Measurements from ENCODE around the gene ZNF578. TPM values are rescaled to one million over a fixed set of nuclear protein-coding genes. Genes with fewer than 3 reads are reported as not detected.
"Not testable (repeated sequence)": the region's sequence is repeated elsewhere in the genome, so short reads cannot be mapped to it uniquely, and the experiment has no call there.

ZNF578 gene
- total RNA-seq, 1 donor, result 1.3 TPM

- Histone ChIP-seq H3K4me3 (ENCODE audit: low read length) (no peak overlapping the region), H3K4me1 (ENCODE audit: insufficient read depth, low read length) (no peaks in the 10 kb centered on the region), H3K9me3 (ENCODE audit: low read depth, low read length) (peaks cover 9% of the 10 kb centered on the region), H3K27me3 (ENCODE audit: insufficient read depth, low read length) (no peaks in the 10 kb centered on the region)
Observed at GRCh38 chr19:52492201-52492993, 39.0 kb downstream of the ZNF578 start.

- Histone ChIP-seq H3K27me3 (ENCODE audit: insufficient read depth, low read length) (no peaks in the 10 kb centered on the region), H3K4me3 (ENCODE audit: low read length) (no peak overlapping the region), H3K9me3 (ENCODE audit: low read depth, low read length) (peaks cover 9% of the 10 kb centered on the region), H3K4me1 (ENCODE audit: insufficient read depth, low read length) (no peaks in the 10 kb centered on the region)
Observed at GRCh38 chr19:52492994-52493470, 39.7 kb downstream of the ZNF578 start.

GRCh38 chr19:52494518-52494917 lies 41.2 kb downstream of the ZNF578 start:
- Histone ChIP-seq H3K4me1 (ENCODE audit: insufficient read depth, low read length) (no peaks in the 10 kb centered on the region), H3K27me3 (ENCODE audit: insufficient read depth, low read length) (no peaks in the 10 kb centered on the region), H3K4me3 (ENCODE audit: low read length) (no peak overlapping the region), H3K9me3 (ENCODE audit: low read depth, low read length) (peaks cover 9% of the 10 kb centered on the region)

GRCh38 chr19:52498571-52498970 lies 45.2 kb downstream of the ZNF578 start:
- no peaks in the 10 kb centered on the region for H3K4me1 ChIP-seq (ENCODE audit: insufficient read depth, low read length)
- H3K4me3 ChIP-seq (ENCODE audit: low read length), result no peak overlapping the region
- H3K27me3 ChIP-seq (ENCODE audit: insufficient read depth, low read length), result no peaks in the 10 kb centered on the region
- H3K9me3 ChIP-seq (ENCODE audit: low read depth, low read length), result no peaks in the 10 kb centered on the region

- not testable (repeated sequence) for H3K9me3 ChIP-seq (ENCODE audit: low read depth, low read length); H3K4me3 ChIP-seq (ENCODE audit: low read length); H3K27me3 ChIP-seq (ENCODE audit: insufficient read depth, low read length); H3K4me1 ChIP-seq (ENCODE audit: insufficient read depth, low read length)
Observed at GRCh38 chr19:52500474-52500873, 47.1 kb downstream of the ZNF578 start.

GRCh38 chr19:52500991-52501390 lies 47.6 kb downstream of the ZNF578 start:
- not testable (repeated sequence) for H3K27me3 ChIP-seq (ENCODE audit: insufficient read depth, low read length); H3K9me3 ChIP-seq (ENCODE audit: low read depth, low read length); H3K4me3 ChIP-seq (ENCODE audit: low read length); H3K4me1 ChIP-seq (ENCODE audit: insufficient read depth, low read length)

- no peaks in the 10 kb centered on the region for H3K27me3 ChIP-seq (ENCODE audit: insufficient read depth, low read length)
- no peak overlapping the region for H3K4me3 ChIP-seq (ENCODE audit: low read length)
- peaks cover 13% of the 10 kb centered on the region for H3K9me3 ChIP-seq (ENCODE audit: low read depth, low read length)
- H3K4me1 ChIP-seq (ENCODE audit: insufficient read depth, low read length), result no peaks in the 10 kb centered on the region
Observed at GRCh38 chr19:52507266-52507665, 53.9 kb downstream of the ZNF578 start.

- Histone ChIP-seq H3K9me3 (ENCODE audit: low read depth, low read length) (peaks cover 14% of the 10 kb centered on the region), H3K27me3 (ENCODE audit: insufficient read depth, low read length) (no peaks in the 10 kb centered on the region), H3K4me3 (ENCODE audit: low read length) (no peak overlapping the region), H3K4me1 (ENCODE audit: insufficient read depth, low read length) (no peaks in the 10 kb centered on the region)
Observed at GRCh38 chr19:52516191-52516590, 62.8 kb downstream of the ZNF578 start.

- no peaks in the 10 kb centered on the region for H3K9me3 ChIP-seq (ENCODE audit: low read depth, low read length)
- H3K27me3 ChIP-seq (ENCODE audit: insufficient read depth, low read length), result no peaks in the 10 kb centered on the region
- H3K4me1 ChIP-seq (ENCODE audit: insufficient read depth, low read length), result no peaks in the 10 kb centered on the region
- no peak overlapping the region for H3K4me3 ChIP-seq (ENCODE audit: low read length)
Observed at GRCh38 chr19:52518646-52519045, 65.3 kb downstream of the ZNF578 start.

GRCh38 chr19:52519175-52519574 lies 65.8 kb downstream of the ZNF578 start:
- H3K9me3 ChIP-seq (ENCODE audit: low read depth, low read length); H3K4me3 ChIP-seq (ENCODE audit: low read length); H3K27me3 ChIP-seq (ENCODE audit: insufficient read depth, low read length); H3K4me1 ChIP-seq (ENCODE audit: insufficient read depth, low read length): not testable (repeated sequence)

GRCh38 chr19:52520013-52520412 lies 66.7 kb downstream of the ZNF578 start:
- H3K9me3 ChIP-seq (ENCODE audit: low read depth, low read length), result no peaks in the 10 kb centered on the region
- no peaks in the 10 kb centered on the region for H3K4me1 ChIP-seq (ENCODE audit: insufficient read depth, low read length)
- no peaks in the 10 kb centered on the region for H3K27me3 ChIP-seq (ENCODE audit: insufficient read depth, low read length)
- H3K4me3 ChIP-seq (ENCODE audit: low read length), result no peak overlapping the region

- H3K27me3 ChIP-seq (ENCODE audit: insufficient read depth, low read length), result no peaks in the 10 kb centered on the region
- H3K4me3 ChIP-seq (ENCODE audit: low read length), result no peak overlapping the region
- H3K9me3 ChIP-seq (ENCODE audit: low read depth, low read length), result no peaks in the 10 kb centered on the region
- H3K4me1 ChIP-seq (ENCODE audit: insufficient read depth, low read length), result peaks cover 7% of the 10 kb centered on the region
Observed at GRCh38 chr19:52522551-52522950, 69.2 kb downstream of the ZNF578 start.

GRCh38 chr19:52524086-52524485 lies 70.7 kb downstream of the ZNF578 start:
- Histone ChIP-seq H3K9me3 (ENCODE audit: low read depth, low read length) (no peaks in the 10 kb centered on the region), H3K4me1 (ENCODE audit: insufficient read depth, low read length) (peaks cover 20% of the 10 kb centered on the region), H3K27me3 (ENCODE audit: insufficient read depth, low read length) (no peaks in the 10 kb centered on the region), H3K4me3 (ENCODE audit: low read length) (no peak overlapping the region)

GRCh38 chr19:52527134-52527955 lies 74.0 kb downstream of the ZNF578 start, which contains the start of gene ZNF808:
ZNF808 (plus strand) TSS chr19:52527668; CDS start chr19:52543285, 15,617 bp downstream.
- Histone ChIP-seq H3K27me3 (ENCODE audit: insufficient read depth, low read length) (no peaks in the 10 kb centered on the region), H3K4me3 (ENCODE audit: low read length) (peak within 1 kb of the TSS; percentile 91), H3K4me1 (ENCODE audit: insufficient read depth, low read length) (peaks cover 22% of the 10 kb centered on the region), H3K9me3 (ENCODE audit: low read depth, low read length) (no peaks in the 10 kb centered on the region)

GRCh38 chr19:52527956-52528351 lies 74.6 kb downstream of the ZNF578 start:
- no peaks in the 10 kb centered on the region for H3K9me3 ChIP-seq (ENCODE audit: low read depth, low read length)
- H3K4me1 ChIP-seq (ENCODE audit: insufficient read depth, low read length), result peaks cover 22% of the 10 kb centered on the region
- peak overlapping the region; percentile 91 for H3K4me3 ChIP-seq (ENCODE audit: low read length)
- no peaks in the 10 kb centered on the region for H3K27me3 ChIP-seq (ENCODE audit: insufficient read depth, low read length)

Measured in mononuclear cell (primary cell).